Erythroblast (primary cell): ENCODE measurements around the gene THAP5.

ENCODE experiments used
- GATA1 ChIP-seq: IDR thresholded peaks from 2 replicates; pipeline ENCODE4 v1.6.1; 2011; ENCODE audit warnings: low read depth, mild to moderate bottlenecking, control low read depth, low read length, moderate library complexity
- POLR2A ChIP-seq: IDR thresholded peaks from 2 replicates; pipeline ENCODE4 v1.6.1; 2011; ENCODE audit warnings: mild to moderate bottlenecking, low read length

GRCh38 chr7:108572480-108572879 is 3.0 kb upstream of the THAP5 start:
- TF ChIP-seq POLR2A (no peak), GATA1 (no peak)
